ENCODE results near the gene ZNF780A.
A peak's percentile ranks its signal among the peaks of the same experiment; 100 is the strongest.
"Not testable (repeated sequence)": the region's sequence is repeated elsewhere in the genome, so short reads cannot be mapped to it uniquely, and the experiment has no call there.

ZNF780A gene

GRCh38 chr19:40090241-40091204 lies at the start of gene ZNF780A:
ZNF780A (minus strand) TSS chr19:40090943; CDS start chr19:40084753, 6,190 bp downstream.
- DNase-seq, result peak; percentile 86

GRCh38 chr19:40139533-40140287 lies 49.0 kb upstream of the ZNF780A start:
- no peak for DNase-seq

- DNase-seq, result no peak
Observed at GRCh38 chr19:40136818-40137217, 46.1 kb upstream of the ZNF780A start.

GRCh38 chr19:40134866-40135265 lies 44.1 kb upstream of the ZNF780A start:
- DNase-seq, result no peak

GRCh38 chr19:40133491-40133890 lies 42.7 kb upstream of the ZNF780A start:
- DNase-seq, result no peak

- no peak for DNase-seq
Observed at GRCh38 chr19:40130013-40130412, 39.3 kb upstream of the ZNF780A start.

GRCh38 chr19:40129425-40129824 lies 38.7 kb upstream of the ZNF780A start:
- DNase-seq, result no peak

- DNase-seq, result no peak
Observed at GRCh38 chr19:40128991-40129390, 38.2 kb upstream of the ZNF780A start.

DNA sequence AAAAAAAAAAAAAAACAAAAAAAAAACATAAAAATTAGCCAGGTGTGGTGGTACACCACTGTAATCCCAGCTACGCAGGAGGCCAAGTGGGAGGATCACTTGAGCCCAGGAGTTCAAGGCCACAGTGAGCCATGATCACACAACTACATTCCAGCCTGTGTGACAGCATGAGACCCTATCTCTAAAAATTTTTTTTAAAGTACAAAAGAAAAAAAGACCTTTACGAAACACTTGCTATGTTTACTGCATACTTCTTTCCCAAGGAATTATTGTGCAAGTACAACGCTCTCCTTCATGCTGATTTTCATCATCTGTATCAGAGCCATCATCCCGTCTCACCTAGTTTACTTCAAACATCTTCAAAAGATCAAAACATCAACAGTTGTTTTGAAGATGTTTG lies 28.6 kb upstream of the ZNF780A start:
- no peak for DNase-seq

GRCh38 chr19:40118638-40119037 lies 27.9 kb upstream of the ZNF780A start:
- not testable (repeated sequence) for DNase-seq

DNA sequence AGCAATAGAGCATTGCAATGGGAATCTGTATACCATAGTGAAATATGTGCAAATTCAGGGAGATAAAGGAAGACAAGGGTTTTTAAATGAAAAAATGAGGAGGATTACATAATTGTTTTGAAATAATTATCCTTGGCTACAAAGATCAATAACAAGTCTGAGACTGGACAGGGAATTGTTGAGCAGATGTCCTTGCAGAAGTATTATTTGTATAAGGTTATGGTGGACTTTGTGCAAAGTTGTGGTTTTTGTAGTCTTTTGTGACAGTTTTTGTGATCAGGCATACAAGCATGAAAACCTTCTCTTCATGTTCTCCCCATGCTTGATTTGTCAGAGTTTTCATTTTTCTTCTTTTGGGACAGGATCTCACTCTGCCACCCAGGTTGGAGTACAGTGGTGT lies 25.3 kb upstream of the ZNF780A start:
- DNase-seq, result no peak

GRCh38 chr19:40114119-40114518 lies 23.4 kb upstream of the ZNF780A start:
- DNase-seq, result not testable (repeated sequence)

DNA sequence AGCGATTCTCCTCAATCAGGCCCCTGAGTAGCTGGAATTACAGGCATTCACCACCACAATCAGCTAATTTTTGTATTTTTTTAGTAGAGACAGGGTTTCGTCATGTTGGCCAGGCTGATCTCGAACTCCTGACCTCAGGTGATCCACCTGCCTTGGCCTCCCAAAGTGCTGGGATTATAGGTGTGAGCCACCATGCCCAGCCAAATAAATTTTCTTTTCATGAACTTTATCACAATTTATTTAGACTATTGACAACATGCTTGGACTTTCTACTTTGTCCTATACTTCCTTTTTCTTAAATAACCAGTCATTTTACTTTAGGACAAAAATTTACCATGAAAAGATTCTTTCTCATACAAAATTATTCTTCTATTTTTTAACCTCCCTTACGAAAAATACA lies 21.5 kb upstream of the ZNF780A start:
- not testable (repeated sequence) for DNase-seq

GRCh38 chr19:40110570-40110969 lies 19.8 kb upstream of the ZNF780A start:
- no peak for DNase-seq

DNA sequence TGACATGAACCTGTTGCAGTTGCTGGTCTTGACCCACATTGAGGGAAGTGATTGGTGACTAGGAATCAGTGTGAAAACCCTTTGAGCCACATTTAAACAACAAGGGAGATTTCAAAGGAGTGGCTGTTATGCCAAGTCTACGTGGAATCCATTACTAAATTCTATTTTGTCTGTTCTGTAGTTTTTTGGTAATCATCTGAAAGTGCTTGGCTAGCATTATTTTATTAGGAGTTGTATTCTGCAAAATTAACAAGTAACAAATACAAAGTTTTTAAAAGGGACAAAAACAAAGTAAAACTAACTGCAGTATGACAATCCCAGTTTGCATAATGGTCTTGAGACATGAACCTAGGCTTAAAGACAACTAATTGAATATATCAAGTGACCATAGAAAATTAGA lies 14.0 kb upstream of the ZNF780A start:
- no peak for DNase-seq

DNA sequence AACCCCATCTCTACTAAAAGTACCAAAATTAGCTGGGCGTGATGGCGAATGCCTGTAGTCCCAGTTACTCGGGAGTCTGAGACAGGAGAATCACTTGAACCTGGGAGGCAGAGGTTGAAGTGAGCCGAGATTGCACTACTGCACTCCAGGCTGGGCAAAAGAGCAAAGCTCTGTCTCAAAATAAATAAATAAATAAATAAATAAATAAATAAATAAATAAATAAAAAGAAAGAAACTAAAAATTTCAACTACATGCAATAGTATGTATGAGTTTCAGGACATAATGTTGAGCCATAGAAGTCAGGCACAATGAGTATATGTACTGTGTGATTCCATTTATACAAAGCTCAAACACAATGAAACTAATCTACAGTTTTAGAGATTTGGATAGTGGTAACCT lies 12.9 kb upstream of the ZNF780A start:
- no peak for DNase-seq

DNA sequence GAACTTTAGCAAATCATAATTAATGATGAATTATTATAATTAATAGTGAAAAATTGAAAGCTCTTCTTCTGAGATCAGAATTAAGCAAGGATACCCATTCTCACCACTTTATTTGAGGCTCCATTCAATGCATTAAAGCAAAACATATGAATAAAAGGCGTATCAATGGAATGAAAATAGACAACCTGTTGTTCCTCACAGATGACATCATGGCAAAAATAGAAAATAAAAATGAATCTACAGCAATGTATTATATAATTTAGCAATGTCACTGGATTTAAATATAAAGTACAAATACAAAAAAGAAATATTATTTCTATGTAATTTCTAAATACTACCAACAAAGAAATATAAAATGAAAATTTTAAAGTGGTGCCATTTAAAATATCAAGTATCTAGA lies 11.1 kb upstream of the ZNF780A start:
- no peak for DNase-seq

DNA sequence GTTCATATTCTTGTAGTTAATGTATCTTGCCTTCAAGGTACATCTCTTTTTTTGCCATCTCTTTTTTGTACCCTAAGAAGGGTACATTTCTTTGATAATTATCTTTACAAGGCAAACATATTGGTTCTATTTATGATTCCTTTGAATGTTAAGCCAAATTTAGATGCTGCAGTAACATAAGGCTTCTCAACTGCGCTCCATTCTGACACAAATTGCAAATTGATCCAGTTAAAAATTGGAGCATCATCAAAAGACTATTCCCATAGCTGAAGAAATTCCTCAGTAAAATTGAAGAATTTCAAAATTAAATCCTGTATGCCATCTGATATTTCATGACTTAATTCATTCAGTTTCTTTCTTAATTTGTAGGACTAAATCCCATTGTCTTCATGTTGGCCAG lies 2.7 kb upstream of the ZNF780A start:
- DNase-seq, result no peak

- no peak for DNase-seq
Observed at GRCh38 chr19:40091205-40092129, 724 bp upstream of the ZNF780A start.

DNA sequence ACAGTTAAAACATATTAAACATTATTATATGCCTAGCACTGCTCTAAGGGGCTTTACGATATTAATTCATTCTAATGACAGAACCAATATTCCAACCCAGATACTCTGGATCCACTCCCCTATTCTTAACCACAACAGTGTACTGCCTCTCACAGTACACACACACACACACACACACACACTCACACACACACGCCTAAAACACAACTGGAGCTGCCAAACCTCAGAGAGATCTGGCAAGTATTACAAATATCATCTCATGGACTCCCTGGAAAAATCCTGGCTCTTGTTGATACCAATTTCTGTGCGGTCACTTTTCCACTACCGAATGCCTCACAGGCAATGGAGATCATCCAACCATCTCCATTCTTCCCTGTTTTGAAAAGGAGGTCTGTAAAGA lies 1.3 kb downstream of the ZNF780A start:
- DNase-seq, result no peak

GRCh38 chr19:40088299-40089047 lies 2.3 kb downstream of the ZNF780A start:
- no peak for DNase-seq

DNA sequence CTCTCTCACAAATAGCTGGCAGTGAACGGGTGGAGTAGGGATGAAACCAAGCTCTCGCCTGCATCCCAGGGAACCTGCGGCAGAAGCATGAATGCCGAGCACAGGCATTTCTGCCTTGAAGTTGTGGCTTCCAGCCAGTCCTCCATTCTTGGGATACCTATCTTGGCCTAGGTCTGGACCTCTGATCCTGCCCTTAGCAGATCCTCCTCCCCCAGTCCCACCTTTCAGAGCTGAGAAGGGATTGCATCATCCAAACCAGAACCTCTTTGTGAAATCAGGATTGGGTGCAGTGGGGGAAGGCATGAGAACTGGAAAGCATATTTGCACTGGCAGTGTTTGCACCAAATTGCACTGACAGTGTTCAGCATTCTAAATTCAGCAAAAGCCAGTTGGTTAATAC lies 5.8 kb downstream of the ZNF780A start:
- DNase-seq, result no peak

Measured in activated T-cell treated with anti-CD3 and anti-CD28 coated beads, Interleukin-2, amount 50 U/mL, for 48 hours (primary cell).